GM18505 (cell line): ENCODE results near the gene XPA.
"Not testable (repeated sequence)": the region's sequence is repeated elsewhere in the genome, so short reads cannot be mapped to it uniquely, and the experiment has no call there.

Source experiments
- ATAC-seq: cut with Tn5 transposase; IDR thresholded peaks from one replicate; pipeline ENCODE4 v1.9.1; 2021; ENCODE audit not compliant: unreplicated experiment
- POLR2A ChIP-seq: IDR thresholded peaks from 4 replicates; pipeline ENCODE4 v1.6.1; 2011; ENCODE audit warnings: borderline replicate concordance; ENCODE audit not compliant: insufficient read depth, insufficient read length; ENCODE audit errors: extremely low read depth

XPA gene

DNA sequence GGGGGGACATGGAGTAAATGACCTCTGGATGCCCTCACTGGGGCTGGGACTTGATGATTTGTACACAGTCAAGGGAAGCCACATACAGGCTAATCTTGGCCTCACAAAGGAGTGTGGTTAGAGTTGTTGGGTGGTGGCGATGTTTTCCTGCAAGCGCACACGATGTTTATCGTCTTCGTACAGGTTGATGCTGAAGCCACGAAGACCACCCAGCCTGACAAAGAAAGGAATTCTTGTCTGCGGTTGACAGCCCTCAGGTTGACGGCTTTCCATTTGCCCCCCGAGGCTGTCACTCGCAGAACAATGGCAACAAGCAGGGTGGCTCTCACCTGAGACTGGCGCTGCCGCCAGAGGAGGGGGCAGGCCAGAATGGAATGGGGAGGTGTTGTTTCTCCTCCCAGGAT lies 14.1 kb upstream of the XPA start:
- no peak for ATAC-seq
- TF ChIP-seq POLR2A: no peak

- ATAC-seq: peak; percentile 62
- no peak for TF ChIP-seq POLR2A
Observed at GRCh38 chr9:97710356-97711222, 13.4 kb upstream of the XPA start.

DNA sequence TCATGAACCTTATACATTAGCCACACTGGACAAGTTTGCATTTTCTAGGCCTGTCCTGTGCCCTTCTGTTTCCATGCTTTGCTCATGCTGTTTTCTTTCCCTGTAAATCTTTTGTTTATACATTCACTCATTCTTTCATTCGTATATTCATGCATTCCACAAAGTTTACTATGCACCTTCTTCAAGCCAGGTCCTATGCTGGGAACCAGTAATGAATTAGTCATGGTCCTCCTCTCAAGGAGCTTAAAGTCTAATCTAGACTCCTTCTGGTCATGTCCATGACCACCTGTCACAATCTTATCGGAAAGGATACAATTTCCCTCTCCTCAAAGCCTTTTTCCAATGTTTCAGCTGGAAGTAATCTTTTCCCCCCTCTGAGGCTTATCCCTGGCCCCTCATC lies 9.1 kb upstream of the XPA start:
- TF ChIP-seq POLR2A: no peak
- no peak for ATAC-seq

GRCh38 chr9:97705354-97705950 lies 8.3 kb upstream of the XPA start:
- no peak for ATAC-seq
- no peak for TF ChIP-seq POLR2A

DNA sequence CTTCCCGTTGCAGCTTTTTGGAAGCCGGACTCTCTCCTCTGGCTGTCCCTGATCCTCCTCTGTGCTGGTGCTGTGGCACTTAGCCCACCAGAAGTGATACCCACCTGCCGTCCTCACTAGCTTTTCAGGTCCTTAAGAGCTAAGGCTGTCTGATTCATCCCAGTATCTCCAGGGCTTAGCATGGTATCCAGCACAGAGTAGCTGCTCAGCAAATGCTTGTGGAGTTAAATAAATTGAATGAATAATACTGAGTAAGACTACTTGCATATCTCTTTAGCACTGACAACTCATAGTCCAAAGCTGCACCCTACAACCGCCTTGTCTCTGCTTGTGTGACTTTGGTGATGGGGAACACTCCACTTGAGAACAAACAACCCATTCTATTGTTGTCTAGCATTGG lies 7.7 kb upstream of the XPA start:
- TF ChIP-seq POLR2A: no peak
- ATAC-seq: no peak

DNA sequence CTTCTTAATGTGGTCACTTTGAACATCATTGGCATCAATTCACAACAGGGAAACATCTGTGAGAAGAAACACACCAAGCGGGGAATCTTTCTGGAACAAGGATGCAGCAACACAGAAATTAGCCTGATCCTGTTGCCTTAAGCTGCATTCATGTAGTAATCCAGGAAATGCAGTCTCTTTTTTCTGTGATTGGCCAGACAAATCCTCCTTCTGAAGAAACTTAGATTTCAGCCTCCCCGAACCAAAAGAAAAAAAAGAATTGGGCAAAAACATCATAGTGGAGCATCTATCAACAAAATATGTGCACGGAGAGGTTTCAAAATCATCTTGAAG lies 7.2 kb upstream of the XPA start:
- TF ChIP-seq POLR2A: no peak
- ATAC-seq: no peak

DNA sequence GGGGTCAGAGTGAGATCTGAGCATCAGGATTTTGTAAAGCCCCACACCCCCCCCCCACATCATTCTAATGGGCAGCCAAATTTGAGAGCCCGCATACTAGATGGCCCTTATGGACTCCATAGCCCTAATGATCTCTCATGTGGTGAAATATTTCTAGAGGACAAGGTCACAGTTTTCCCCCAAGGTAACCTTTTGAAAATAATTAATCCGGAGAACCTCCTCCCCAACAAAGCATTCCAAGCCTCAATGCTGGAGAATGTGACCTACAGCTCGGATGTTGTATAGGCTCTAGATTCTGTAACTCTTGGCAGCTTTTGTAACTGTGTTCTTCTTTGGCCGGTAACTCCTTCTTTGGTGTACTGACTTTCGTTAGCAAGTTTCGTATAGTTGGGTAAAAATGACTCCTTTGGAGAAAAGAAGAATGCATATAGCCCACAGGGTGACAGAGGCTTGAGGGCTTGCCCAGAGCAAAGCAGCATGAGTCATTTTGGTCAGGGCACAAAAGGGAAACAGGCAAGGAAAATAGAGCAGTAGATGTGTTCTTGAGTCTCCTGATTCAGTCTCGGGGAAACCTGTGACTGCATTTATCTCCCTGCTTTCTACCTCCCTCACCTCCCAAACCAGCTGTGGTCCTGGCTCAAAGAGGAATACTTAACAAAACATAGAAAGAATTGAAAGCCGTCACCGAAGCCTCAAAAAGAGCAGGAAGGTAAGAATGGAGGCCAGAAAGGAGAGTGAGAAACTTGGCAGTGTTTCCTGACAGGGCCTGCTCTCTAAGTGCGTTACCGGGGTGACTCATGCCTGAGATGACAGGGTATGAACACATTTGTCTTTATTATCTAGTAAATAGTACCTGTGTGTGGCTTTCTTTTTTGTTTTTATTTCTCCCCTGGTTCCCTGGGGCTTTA lies 6.6 kb upstream of the XPA start:
- no peak for TF ChIP-seq POLR2A
- no peak for ATAC-seq

GRCh38 chr9:97699824-97700223 lies 2.7 kb upstream of the XPA start:
- not testable (repeated sequence) for ATAC-seq

DNA sequence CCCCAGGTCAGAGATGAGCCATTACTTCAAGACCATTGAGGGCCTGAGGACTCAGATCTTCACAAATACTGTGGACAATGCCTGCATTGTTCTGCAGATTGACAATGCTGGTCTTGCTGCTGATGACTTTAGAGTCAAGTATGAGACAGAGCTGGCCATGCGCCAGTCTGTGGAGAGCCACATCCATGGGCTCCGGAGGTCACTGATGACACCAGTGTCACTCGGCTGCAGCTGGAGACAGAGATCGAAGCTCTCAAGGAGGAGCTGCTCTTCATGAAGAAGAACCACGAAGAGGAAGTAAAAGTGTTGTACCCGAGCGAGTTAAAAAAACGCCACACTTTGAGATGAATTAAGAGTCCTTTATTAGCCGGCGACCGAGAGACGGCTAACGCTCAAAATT lies 2.1 kb upstream of the XPA start:
- ATAC-seq: not testable (repeated sequence)

- no peak for TF ChIP-seq POLR2A
- ATAC-seq: no peak
Observed at GRCh38 chr9:97698865-97699264, 1.7 kb upstream of the XPA start.

GRCh38 chr9:97697837-97698236 lies 697 bp upstream of the XPA start:
- no peak for ATAC-seq

DNA sequence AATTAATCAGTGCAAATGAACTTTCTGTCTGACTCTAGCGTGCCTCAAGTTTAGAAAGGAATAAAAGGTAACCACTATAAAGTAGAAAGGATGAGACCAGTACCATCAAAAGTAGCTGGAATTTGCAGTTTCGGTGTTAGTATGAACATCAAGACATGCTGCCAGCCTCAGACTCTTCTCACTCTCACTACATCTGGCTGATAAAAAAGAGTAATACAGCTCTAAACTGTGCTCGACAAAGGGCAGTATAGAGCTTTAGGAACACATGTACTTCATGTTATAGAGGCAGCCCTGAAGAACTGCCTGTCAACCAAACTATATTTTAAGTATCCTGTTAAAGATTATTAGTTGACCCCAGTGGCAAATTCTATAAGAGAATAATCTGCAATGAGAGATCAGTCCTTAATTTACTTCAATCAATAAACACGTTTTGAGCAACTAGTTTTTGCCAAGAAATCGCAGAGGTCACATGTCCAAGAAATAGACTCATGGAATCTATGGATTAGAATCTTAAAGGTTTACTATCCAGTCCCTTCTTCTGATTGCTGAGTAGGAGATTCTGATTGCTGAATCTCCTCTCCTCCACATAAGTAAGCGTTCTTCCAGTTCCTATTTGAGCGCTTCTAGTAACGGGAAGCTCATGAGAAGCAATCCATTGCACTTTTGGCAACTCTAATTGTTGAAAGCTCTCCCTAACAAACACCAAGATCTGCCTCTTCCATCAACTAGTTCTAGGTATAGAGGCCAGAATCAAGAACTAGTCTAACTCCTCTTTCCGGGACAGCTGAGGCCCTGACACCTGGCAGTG lies 941 bp downstream of the XPA start:
- ATAC-seq: no peak

More at GRCh38 chr9:97697837-97698236, 697 bp upstream of the XPA start:
- TF ChIP-seq POLR2A: no peak

DNA sequence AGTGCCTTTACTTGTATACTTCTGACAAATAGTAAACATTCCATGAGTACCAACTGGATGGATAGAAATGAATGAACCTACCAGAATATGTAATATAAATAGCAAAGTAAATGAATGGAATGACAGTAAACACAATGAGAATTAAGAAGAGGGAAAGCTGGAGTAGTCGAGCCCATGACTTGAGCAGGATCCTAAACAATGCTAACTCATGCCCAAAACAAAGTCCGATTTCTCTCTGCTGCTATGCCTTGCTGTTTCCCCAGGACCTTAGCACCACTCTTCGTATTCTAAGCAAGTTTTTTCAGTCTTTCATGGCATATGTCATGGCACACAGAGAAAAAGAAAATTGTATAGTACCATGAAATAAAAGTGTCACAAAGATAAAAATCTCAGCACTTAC lies 1.8 kb downstream of the XPA start:
- no peak for TF ChIP-seq POLR2A

More for the DNA sequence above, 941 bp downstream of the XPA start:
- TF ChIP-seq POLR2A: no peak

More for the DNA sequence above, 1.8 kb downstream of the XPA start:
- ATAC-seq: no peak
